ENCODE measurements around the gene KCNQ1. TPM values are rescaled to one million over a fixed set of nuclear protein-coding genes. Genes with fewer than 3 reads are reported as not detected.

The KCNQ1 gene
- total RNA-seq, 1 donor from 2014 or later, result 0.13 TPM

DNA sequence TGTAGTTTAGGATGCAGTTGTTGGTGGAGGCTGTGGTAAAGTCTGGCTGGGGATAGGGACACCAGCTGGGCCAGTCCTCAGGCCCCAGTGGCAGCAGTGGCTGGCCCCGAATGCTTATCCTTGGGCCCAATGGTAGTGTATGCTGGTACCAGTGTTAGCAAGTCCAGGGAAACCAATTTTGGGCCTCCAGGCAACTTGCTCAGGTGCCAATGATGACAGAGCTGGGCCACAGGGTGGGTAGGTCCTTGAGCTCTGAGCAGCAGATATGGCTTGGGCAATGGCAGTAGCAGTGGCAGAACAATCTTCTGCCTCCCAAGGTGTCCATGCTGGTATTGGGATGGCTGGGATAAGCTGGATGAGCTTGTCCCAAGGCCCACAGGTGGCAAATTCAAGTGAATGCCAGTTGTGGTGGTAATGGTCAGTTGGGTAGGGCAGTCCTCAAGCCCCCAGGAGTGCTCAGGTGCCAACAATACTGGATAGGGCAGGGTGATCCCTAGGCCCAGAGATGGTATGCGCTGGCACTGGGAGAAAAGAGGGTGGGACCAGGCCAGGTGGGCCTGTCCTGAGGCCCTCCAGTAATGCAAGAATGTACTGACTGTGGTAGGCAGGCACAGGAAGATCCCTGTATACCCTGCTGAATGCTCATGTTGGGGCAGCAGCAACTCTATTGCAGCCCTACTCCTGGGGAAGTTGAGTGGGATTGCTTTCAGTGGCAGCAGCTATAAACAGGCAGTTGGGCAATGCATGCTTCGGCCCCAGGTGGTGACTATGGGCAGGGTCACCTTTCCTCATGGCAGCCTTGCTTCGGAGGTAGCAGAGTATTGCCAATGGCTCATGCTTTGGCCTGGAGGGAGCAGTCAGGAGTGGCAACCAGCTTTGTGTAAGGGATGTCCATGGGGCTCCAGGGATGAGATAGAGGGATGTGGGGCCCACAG lies 200.3 kb downstream of the KCNQ1 start:
- DNase-seq (ENCODE audit: low read depth in 2 of 2), result no peak

DNA sequence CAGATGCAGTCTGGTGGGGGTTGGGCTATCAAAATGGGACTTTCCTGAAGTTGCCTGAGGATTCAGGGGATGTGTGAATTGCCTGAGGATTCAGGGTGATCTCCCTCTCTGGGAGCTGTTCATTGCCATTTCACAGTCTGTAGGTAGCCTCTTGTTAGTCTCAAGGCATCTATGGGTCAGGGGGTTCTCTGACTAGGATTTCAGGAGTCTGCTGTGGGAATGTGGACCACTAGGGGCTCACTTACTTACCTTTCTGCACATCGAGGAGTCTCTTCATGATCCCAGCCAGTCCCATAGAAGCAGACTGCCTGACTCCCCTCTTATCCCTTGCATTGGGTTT lies 200.9 kb downstream of the KCNQ1 start:
- DNase-seq (ENCODE audit: low read depth in 2 of 2), result no peak

DNA sequence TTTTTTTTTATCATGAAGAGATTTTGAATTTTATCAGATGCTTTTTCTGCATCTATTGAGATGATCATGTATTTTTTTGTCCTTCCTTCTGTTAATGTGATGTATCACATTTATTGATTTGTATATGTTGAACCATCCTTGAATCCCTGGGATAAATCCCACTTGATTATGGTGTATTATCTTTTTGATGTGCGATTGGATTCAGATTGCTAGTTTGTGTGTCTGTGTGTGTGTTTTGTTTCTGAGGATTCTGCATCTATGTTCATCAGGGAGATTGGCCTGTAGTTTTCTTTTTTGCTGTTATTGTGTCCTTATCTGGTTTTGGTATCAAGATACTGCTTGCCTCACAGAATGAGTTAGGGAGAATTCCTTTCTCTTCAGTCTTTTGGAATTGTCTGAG lies 202.4 kb downstream of the KCNQ1 start:
- DNase-seq (ENCODE audit: low read depth in 2 of 2), result no peak

DNA sequence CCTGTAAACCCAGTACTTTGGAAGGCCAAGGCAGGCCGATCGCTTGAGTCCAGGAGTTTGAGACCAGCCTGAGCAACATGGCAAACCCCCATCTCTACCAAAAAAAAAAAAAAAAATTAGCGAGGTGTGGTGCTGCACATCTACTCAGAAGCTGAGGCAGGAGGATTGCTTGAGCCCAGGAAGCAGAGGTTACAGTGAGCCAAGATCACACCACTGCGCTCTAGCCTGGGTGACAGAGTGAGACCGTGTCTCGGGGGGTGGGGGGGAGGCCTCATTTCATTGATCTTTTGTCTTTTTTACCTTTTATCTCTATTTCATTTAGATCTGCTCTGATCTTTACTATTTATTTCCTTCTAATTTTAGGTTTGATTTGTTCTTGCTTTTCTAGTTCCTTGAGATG lies 203.1 kb downstream of the KCNQ1 start:
- no peak for DNase-seq (ENCODE audit: low read depth in 2 of 2)

DNA sequence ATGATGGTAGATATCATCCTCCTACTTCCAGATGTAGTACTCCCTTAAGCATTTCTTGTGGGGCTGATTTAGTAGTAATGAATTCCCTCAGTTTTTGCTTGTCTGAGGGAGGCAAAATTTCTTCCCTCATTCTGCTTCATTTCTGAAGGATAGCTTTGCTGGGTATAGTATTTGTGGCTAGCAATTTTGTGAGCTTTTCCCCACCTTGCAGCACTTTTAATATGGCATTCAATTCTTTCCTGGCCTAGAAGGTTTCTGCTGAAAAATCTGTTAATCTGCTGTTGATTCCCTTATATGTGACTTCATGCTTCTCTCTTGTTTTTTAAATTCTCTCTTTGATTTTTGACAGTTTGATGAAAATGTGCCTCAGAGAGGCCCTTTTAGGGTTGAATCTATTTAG lies 204.6 kb downstream of the KCNQ1 start:
- DNase-seq (ENCODE audit: low read depth in 2 of 2), result no peak

DNA sequence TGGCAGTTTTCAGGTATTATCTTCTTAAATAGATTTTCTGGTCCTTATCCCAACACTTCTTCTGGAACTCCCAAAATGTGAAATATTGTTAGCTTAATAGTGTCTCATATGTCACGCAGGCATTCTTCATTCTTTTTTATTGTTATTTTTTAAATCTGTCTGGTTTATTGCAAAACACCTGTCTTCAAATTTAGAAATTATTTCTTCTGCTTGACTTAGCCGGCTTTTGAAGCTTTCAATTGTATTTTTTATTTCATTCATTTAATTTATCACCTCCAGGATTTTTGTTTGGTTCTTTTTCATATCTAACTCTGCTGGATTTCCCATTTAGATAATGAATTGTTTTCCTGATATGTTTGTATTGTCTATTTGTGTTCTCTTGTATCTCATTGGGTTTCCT lies 205.0 kb downstream of the KCNQ1 start:
- no peak for DNase-seq (ENCODE audit: low read depth in 2 of 2)

DNA sequence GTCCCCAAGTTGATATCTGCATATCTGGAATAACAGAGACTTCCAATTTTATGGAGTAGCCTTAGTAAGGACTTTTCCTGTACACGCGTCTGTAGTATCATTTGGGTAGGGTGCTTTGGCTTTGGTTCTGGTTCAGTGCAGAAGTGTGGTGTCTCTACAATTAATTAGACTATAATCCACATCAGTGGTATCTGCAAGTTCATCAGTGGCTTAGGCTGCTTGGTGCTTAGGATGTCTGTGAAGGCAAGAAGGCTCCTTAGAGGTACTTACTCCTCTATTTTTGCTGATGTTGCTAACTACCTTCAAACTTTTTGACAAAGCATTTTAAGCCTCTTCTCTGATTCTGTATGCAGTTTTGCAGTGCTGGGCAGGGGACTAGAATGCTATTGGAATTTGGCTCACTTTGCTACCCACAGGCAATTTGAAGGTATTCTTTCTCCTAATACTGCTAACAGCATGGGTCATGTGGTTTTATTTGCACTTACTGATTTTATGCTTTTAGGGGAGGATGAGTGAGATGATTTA lies 205.6 kb downstream of the KCNQ1 start:
- no peak for DNase-seq (ENCODE audit: low read depth in 2 of 2)

DNA sequence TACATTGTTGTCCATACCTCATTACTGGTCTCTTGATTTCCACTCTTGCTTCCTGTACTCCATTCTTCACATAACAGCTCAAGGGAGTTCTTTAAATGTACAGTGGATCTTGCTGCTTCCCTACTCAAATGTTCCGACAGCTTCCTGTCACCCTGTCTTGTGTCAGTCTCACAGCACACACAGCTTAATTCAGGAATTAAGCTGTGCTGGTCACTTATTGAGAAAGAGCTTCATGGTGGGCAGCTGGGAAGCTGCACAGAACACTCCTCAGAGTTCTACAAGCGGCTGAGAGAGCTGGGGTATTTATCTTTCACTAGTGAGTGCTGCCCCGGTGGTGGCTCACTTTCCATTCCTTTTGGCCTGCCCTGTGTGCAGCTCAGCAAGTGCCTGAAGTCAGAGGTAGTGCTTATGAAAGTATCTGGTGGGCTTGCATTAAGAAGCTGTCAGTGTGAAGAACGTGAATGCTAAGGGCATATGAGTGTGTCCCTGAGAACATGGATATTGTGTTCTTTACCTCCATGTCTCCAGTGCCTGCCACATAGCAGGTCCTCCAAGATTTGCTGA lies 206.3 kb downstream of the KCNQ1 start:
- no peak for DNase-seq (ENCODE audit: low read depth in 2 of 2)

DNA sequence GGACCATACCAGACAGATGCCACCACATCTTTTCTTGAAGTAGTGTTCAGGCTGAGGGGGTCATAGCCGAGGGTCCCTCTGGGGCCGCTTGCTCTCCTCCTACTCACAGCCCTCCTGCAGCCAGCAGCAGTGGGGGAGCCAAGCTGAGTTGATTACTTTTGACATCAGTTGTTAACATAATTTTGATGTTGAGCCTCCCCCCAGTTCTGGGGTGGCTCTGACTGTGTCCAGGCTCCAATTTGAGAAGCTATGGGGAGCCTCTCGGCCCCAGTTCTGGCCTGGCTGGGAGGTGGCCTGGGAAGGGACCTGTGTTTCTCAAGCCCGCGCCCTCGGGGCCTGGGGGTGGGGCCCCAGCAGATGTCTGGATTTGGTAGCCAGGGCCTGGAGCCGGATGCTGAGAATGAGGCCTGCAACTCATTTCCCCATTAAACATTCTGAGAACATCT lies 207.0 kb downstream of the KCNQ1 start:
- DNase-seq (ENCODE audit: low read depth in 2 of 2), result no peak

DNA sequence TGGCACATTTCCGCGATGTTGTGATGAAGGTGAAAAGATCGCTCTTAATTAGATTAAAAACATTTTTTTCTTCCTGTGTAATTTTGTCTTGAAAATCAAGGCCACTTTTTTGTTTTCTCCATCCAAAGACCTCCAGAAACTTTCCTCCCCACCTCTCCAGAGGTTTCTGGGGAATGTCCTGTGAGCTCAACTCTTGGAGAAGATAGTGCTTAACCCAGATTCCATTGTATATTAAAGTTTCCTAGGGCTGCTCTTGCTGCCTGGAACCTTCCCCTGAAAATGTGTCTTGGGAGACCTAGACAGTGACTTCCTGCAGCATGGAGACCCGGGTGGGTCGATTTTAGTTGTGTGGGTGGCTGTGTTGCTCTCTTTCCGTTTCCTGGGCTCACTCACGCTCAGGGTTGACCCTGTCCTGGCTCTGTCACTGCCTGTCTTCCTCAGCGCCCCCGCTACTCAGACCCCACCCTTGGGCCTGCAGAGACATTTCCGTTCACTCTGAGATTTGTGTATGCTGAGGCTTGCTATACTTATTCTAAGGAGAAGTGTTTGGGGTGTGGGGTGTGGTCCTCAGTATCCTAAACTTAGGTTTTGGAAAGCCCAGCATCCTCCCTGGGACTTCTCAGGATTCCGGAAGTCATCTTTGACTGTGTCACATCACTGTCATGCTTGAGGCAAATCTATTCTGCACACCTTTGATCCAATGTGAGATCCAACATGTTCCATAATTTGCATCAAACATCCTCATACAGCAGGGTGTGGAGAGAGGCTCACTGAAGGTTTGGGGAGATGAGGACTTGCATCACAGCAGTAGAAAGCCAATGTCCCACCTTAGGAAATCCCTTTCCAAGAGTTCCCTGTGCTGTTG lies 207.8 kb downstream of the KCNQ1 start:
- no peak for DNase-seq (ENCODE audit: low read depth in 2 of 2)

DNA sequence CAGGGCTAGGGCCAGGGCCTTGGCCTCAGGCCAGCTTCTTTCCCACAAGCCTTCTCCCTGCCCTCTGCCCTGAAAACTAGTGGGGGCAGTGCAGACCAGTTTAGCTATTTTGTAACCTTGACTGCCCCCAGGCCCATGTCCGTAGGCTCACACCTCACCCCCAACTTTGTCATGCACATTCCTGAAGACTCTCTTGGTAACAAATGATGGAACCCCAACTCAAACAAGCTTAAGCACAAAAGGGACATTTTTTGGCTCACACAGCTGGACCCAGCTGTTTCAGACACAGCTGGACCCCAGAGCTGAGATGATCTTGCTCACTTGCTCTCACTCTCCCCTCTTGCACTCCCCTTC lies 208.4 kb downstream of the KCNQ1 start:
- no peak for DNase-seq (ENCODE audit: low read depth in 2 of 2)

DNA sequence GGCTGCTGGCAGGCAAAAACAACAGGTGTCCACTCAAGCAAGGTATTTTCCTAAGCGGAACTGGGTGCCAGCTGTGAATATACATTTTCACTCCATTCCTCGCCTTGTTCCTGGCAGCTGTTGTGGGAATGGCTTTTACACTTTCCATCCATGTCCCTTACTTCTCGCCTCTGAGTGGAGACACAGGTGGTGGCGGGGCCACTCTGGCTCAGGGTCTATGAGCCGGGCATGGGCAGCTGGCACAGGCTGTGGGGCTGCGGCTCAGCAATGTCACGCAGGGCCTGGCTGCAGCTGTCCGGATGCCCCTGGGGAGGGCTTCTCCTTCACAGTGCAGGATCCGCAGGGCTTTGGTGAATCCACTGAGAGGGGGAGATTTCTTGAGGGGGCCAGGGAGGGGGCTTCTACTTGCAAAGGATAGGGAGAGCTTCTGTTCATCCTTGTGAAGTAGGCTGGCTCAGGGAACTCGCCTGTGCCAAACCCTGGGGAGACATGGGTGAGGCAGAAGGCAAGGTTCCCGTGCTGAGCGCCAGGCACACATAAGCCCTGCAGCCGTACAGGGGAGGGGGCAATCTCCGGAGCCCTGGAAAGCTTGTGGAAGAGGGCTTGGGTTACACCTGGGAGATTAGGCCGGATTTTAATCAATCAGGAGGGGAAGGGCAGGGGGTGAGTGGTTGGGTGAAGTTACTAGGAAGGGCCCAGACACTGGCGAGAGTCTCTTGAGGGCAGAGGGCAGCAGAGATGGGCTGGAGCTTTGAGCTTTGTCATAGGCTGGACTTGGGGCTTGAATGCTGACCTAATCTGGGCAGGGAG lies 209.3 kb downstream of the KCNQ1 start:
- no peak for DNase-seq (ENCODE audit: low read depth in 2 of 2)

DNA sequence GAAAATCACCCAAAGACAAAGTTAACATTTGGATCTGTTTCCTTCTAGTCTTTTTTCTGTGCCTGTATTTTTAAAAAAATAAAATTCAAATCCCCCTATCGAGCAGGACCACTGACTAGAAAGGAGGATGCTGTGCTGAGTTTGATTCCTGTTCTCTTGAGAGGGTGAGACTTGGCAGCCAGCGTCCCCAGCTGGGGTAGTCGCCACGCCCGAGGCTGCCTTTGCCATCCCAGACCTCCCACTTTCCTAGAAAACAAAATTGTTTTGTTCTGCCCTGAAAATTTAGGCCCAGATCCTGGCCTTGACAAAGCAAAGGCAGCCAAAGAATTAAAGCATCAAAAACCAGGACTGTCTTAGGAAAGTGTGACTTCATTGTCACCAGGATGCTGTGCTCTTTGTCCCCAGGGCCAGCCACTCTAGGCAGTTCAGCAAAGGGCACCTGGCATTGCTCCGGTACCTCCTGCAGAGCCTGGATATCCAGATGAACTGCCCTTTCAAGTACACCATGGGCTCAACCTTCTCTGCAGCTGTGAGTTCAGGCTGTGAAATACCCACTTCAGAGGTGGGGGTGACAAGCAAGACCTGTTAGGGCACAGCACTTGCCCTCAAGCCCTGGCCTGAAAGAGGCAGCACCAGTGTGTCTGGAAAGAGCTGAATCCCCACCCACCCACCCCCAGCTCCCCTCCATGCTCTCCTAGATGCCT lies 210.4 kb downstream of the KCNQ1 start:
- no peak for DNase-seq (ENCODE audit: low read depth in 2 of 2)

DNA sequence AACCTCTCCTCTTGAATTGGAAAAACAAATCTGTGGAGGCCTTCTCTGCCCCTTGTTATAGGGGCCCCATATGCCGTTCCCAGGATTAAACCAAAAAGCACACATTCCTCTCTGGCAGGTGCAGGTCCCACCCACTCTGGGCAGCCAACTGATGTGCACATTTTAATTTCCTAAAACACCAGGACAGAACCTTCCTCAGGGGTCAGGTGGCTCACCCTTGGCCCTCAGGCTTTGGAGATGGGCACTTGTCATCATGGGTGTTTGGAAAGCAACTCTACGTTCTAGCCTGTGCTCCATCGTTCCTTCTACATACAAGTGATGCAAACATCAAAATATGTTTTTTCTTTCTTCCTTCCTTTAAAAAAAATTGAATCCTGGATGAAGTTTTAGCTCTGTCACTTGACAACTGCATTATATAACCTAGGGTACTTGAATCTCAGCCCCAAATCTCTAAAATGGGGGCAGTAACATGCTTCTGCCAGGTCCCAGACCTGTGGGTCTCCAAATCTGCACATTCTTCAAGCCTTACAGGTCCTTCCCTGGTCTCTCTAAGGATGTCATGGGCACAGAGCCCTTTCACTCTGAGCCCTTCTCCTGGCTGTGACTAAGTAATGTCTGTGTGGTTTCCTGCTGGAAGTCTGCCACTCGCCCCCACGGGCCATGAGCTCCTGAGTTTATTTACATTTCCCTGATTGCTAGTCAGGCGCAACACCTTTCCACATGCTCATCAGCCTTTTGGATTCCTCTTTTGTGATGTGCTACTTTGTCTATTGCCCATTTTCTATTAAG lies 211.2 kb downstream of the KCNQ1 start:
- peak in 1 of 2 donors; percentile 23 for DNase-seq (ENCODE audit: low read depth in 2 of 2)

DNA sequence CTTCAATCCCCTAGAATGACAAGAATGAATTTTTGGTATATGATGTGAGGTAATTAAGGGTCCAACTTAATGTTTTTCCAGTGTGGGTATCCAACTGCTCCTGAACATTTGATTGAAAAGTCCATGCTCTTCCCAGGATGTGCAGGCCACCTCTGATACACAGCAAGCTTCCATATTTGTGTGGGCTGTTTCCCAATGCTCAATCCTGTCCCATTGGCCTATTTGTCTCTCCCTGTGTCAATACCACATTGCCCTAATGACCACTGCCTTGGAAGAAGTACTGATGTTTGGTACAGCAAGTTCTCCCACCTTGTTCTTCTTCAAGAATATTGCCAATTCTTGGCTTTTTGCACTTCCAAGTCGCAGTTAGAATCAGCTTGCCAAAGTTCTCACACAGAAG lies 212.1 kb downstream of the KCNQ1 start:
- no peak for DNase-seq (ENCODE audit: low read depth in 2 of 2)

DNA sequence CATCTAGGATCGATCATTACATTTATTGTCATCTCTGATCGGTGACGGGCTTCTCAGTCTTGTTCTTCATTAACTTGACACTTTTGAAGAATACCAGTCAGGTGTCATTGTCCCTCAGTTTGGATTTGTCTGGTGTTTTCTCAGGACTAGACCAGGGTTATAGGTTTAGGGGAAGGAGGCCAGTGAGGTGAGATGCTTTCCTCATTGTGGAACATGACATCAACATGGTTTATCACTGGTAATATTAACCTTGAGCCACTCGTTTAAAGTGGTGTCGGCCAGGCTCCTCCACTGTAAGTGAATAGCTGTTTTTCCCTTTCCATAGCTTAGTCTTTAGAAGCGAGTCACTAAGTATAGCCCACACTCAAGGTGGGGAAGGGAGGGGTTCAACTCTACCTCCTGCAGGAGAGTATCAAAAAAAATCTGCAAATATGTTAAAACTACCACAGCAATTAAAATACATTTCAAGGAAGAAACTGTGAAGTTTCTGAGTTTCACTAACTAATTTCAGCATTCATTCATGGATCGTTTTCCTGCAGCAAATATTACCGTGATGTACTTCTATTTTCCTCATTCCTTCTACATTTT lies 213.0 kb downstream of the KCNQ1 start:
- DNase-seq (ENCODE audit: low read depth in 2 of 2), result no peak

DNA sequence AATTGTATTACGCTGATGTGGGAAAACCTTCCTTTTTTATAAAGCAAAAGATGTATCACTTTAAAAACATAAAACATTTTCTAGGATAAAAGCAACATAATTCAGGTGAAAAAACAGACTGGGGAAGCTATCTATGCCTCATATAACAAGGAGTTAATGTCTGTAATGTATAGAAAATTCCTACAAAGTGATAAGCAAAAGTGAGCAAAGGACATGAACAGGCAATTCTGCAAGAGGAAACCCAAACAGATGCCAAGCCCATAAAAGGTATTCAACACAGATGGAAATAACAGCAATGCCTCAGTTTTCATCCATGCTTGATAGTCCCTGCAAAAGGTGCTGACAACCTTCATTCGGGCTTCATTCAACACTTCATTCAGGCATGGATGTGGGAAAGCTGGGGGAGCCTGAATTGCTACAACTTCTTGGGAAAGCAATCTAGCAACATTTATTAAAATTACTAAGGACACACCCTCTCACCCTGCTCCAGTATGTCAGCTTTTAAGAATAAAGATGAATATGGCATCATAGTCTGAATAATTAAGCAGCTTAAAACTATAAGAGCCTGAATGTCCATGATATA lies 215.6 kb downstream of the KCNQ1 start:
- no peak for DNase-seq (ENCODE audit: low read depth in 2 of 2)

DNA sequence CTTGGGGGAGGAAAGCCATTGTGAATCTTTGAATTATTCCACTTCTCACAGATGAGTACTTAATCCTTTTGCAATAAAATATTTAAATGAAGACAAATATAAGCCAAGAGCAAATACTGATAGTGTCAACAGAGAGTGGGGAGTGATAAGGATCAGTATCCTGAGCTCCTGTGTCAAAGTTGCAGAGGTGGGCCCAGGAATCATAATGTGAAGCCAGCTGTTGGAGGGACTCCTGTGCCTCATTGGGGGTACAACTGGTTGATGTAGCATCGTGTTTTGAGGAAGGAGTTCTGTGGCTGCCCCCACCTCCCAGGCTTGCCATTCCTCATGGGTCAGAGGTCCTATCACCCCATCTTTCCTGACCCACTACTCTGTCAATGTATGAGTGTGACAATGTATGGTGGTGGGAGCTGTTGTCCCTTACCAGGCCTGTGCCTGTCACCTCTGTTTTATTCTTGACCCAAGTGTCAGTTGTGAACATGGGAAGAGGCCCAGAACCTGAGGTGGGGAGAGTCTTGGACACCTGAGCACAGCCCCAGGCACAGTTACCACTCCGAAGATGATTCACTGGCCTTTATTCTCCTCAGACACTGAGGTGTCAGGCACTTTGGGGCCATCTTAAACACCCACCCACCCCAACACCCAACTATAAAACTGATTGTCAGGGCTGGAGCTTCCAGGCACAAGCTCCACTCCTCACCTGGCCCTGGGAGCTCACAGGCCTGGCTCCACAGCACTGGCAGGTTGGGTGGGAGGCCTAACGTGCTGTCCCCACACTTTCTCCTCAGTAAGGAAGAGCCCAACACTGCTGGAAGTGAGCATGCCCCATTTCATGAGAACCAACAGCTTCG lies 216.6 kb downstream of the KCNQ1 start:
- no peak for DNase-seq (ENCODE audit: low read depth in 2 of 2)

Measured in dermis microvascular lymphatic vessel endothelial cell (primary cell).